ENCODE measurements around the gene RCOR1. TPM values are rescaled to one million over a fixed set of nuclear protein-coding genes. Genes with fewer than 3 reads are reported as not detected.
A peak's percentile ranks its signal among the peaks of the same experiment; 100 is the strongest.

The RCOR1 gene
- total RNA-seq, 2 donors from 2014 or later: 19.5 to 21.3 TPM

GRCh38 chr14:102692334-102692733 is 99.9 kb downstream of the RCOR1 start:
- Mint-ChIP-seq H3K9me3 (no peaks in the 10 kb centered on the region), H3K4me1 (ENCODE audit: low read depth) (peaks cover 27% of the 10 kb centered on the region), H3K36me3 (ENCODE audit: insufficient read depth in 2 of 2) (no peaks in the 10 kb centered on the region), H3K4me3 (no peak overlapping the region), H3K27ac (no peak overlapping the region), H3K27me3 (ENCODE audit: low read depth) (no peaks in the 10 kb centered on the region)
- ATAC-seq (replicated peaks in 1 of 2) (no peak), DNase-seq (no peak)

DNA sequence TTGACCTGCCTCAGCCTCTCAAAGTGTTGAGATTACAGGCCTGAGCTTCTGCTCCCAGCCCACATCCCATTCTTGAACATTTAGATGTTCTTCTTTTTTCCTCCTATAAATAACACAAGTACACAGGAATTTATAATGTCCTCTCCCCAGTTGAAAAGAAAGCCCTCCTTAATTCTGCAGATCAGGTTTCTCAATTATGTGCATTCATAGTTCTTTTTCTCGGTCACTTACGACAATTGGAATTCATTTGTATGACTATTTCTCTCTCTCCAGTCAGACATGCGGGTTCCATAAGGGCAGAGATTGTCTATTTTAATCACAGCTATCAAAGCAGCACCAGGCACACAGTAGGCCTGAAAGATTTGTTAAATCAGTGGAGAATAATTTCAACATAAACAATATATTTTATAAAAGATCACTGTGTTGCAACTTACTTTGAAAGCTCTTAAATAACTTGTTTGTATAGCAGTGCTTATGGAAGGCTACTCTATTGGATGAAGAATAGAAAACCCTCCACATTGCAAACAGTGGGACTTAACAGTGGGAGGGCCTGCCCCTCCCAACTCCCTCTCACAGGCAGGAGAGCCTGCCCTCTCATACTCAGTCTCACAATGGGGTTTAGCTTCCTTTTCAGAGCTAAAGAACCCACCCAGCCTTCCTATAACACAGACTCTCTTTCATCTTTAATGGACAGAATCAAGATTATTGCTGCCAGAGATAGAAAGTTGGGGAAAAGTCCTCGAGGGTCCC is 100.7 kb downstream of the RCOR1 start:
- Mint-ChIP-seq H3K4me3 (no peak overlapping the region), H3K27ac (no peak overlapping the region), H3K36me3 (ENCODE audit: insufficient read depth in 2 of 2) (no peaks in the 10 kb centered on the region), H3K27me3 (ENCODE audit: low read depth) (no peaks in the 10 kb centered on the region), H3K9me3 (no peaks in the 10 kb centered on the region), H3K4me1 (ENCODE audit: low read depth) (peaks cover 32% of the 10 kb centered on the region)
- DNase-seq (no peak), ATAC-seq (replicated peaks in 1 of 2) (no peak)

GRCh38 chr14:102694530-102695166 is 102.2 kb downstream of the RCOR1 start:
- Mint-ChIP-seq H3K4me3 (no peak overlapping the region), H3K36me3 (ENCODE audit: insufficient read depth in 2 of 2) (no peaks in the 10 kb centered on the region), H3K9me3 (no peaks in the 10 kb centered on the region), H3K4me1 (ENCODE audit: low read depth) (peaks cover 32% of the 10 kb centered on the region), H3K27me3 (ENCODE audit: low read depth) (no peaks in the 10 kb centered on the region), H3K27ac (no peak overlapping the region)
- DNase-seq (peak; percentile 63 to 65), ATAC-seq (replicated peaks in 1 of 2) (peak; percentile 54 to 61)

- DNase-seq (no peak), ATAC-seq (replicated peaks in 1 of 2) (no peak)
- no peak overlapping the region for H3K4me3 Mint-ChIP-seq
- H3K27ac Mint-ChIP-seq: no peak overlapping the region
- no peaks in the 10 kb centered on the region for H3K9me3 Mint-ChIP-seq
- H3K36me3 Mint-ChIP-seq (ENCODE audit: insufficient read depth in 2 of 2): no peaks in the 10 kb centered on the region
- H3K27me3 Mint-ChIP-seq (ENCODE audit: low read depth): no peaks in the 10 kb centered on the region
- peaks cover 32% of the 10 kb centered on the region for H3K4me1 Mint-ChIP-seq (ENCODE audit: low read depth)
Measured at GRCh38 chr14:102695167-102695555, 102.7 kb downstream of the RCOR1 start.

DNA sequence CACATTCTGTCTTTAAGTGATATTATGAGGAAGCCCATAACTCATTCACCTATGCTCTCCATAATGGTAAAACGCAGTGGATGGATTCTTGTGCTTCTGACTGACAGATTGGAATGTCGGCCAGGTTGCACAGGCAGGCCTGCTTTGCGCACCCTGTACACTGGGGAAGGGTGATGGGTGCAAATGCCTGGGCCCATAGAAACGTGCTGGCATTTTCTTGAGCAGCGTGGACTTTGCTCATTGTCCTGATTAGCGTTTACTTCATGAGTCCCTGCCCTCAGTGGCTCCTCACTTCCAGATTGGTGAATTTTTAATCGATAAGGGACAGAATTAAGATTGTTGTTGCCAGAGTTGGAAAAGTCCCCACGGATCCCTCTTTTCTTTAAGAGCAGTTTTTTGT is 103.9 kb downstream of the RCOR1 start:
- H3K27me3 Mint-ChIP-seq (ENCODE audit: low read depth): no peaks in the 10 kb centered on the region
- H3K4me3 Mint-ChIP-seq: no peak overlapping the region
- no peaks in the 10 kb centered on the region for H3K9me3 Mint-ChIP-seq
- H3K4me1 Mint-ChIP-seq (ENCODE audit: low read depth): peaks cover 32% of the 10 kb centered on the region
- no peak overlapping the region for H3K27ac Mint-ChIP-seq
- DNase-seq (no peak), ATAC-seq (replicated peaks in 1 of 2) (no peak)
- H3K36me3 Mint-ChIP-seq (ENCODE audit: insufficient read depth in 2 of 2): peaks cover 0 to 4% of the 10 kb centered on the region in 2 donors

- no peak for ATAC-seq (replicated peaks in 1 of 2)
- H3K27me3 Mint-ChIP-seq (ENCODE audit: low read depth): no peaks in the 10 kb centered on the region
- peaks cover 32% of the 10 kb centered on the region for H3K4me1 Mint-ChIP-seq (ENCODE audit: low read depth)
- no peak overlapping the region for H3K4me3 Mint-ChIP-seq
- no peaks in the 10 kb centered on the region for H3K9me3 Mint-ChIP-seq
- no peak for DNase-seq
- no peak overlapping the region for H3K27ac Mint-ChIP-seq
- H3K36me3 Mint-ChIP-seq (ENCODE audit: insufficient read depth in 2 of 2): peaks cover 0 to 9% of the 10 kb centered on the region in 2 donors
Measured at GRCh38 chr14:102696856-102697495, 104.5 kb downstream of the RCOR1 start.

DNA sequence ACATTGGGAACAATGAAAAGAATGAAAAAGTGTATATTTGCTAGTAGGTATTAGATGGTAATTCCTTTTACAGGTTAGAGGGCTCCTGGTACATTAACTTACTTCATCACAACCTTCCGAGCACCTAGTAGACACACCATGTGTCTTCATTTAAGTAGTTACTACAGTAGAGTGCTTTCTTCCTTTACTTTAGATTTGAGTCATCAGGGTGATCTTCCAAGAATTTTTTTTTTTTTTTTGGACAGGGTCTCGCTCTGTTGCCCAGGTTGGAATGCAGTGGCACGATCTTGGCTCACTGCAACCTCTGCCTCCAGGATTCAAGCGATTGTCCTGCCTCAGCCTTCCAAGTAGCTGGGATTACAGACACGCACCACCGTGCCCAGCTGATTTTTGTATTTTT is 105.1 kb downstream of the RCOR1 start:
- Mint-ChIP-seq H3K36me3 (ENCODE audit: insufficient read depth in 2 of 2) (peaks cover 0 to 10% of the 10 kb centered on the region in 2 donors), H3K27ac (no peak overlapping the region), H3K27me3 (ENCODE audit: low read depth) (no peaks in the 10 kb centered on the region), H3K4me3 (no peak overlapping the region), H3K9me3 (no peaks in the 10 kb centered on the region), H3K4me1 (ENCODE audit: low read depth) (peaks cover 32% of the 10 kb centered on the region)
- ATAC-seq (replicated peaks in 1 of 2): no peak
- DNase-seq: no peak

GRCh38 chr14:102699416-102700110 is 107.1 kb downstream of the RCOR1 start:
- H3K9me3 Mint-ChIP-seq: peaks cover 3 to 5% of the 10 kb centered on the region in 2 donors
- peaks cover 5 to 21% of the 10 kb centered on the region in 2 donors for H3K36me3 Mint-ChIP-seq (ENCODE audit: insufficient read depth in 2 of 2)
- ATAC-seq (replicated peaks in 1 of 2): no peak
- H3K27me3 Mint-ChIP-seq (ENCODE audit: low read depth): no peaks in the 10 kb centered on the region
- H3K4me1 Mint-ChIP-seq (ENCODE audit: low read depth): peaks cover 28% of the 10 kb centered on the region
- H3K27ac Mint-ChIP-seq: no peak overlapping the region
- no peak overlapping the region for H3K4me3 Mint-ChIP-seq
- no peak for DNase-seq

GRCh38 chr14:102708494-102708893 is 116.0 kb downstream of the RCOR1 start:
- Mint-ChIP-seq H3K4me3 (no peak overlapping the region), H3K36me3 (ENCODE audit: insufficient read depth in 2 of 2) (peaks cover 4 to 11% of the 10 kb centered on the region in 2 donors), H3K27ac (no peak overlapping the region), H3K9me3 (peaks cover 0 to 3% of the 10 kb centered on the region in 2 donors), H3K4me1 (ENCODE audit: low read depth) (no peaks in the 10 kb centered on the region), H3K27me3 (ENCODE audit: low read depth) (no peaks in the 10 kb centered on the region)
- DNase-seq (no peak), ATAC-seq (replicated peaks in 1 of 2) (no peak)

GRCh38 chr14:102711207-102711606 is 118.8 kb downstream of the RCOR1 start:
- no peak overlapping the region for H3K4me3 Mint-ChIP-seq
- ATAC-seq (replicated peaks in 1 of 2) (no peak), DNase-seq (no peak)
- no peaks in the 10 kb centered on the region for H3K4me1 Mint-ChIP-seq (ENCODE audit: low read depth)
- peaks cover 0 to 11% of the 10 kb centered on the region in 2 donors for H3K36me3 Mint-ChIP-seq (ENCODE audit: insufficient read depth in 2 of 2)
- H3K27ac Mint-ChIP-seq: no peak overlapping the region
- H3K9me3 Mint-ChIP-seq: peaks cover 0 to under 1% of the 10 kb centered on the region in 2 donors
- no peaks in the 10 kb centered on the region for H3K27me3 Mint-ChIP-seq (ENCODE audit: low read depth)

DNA sequence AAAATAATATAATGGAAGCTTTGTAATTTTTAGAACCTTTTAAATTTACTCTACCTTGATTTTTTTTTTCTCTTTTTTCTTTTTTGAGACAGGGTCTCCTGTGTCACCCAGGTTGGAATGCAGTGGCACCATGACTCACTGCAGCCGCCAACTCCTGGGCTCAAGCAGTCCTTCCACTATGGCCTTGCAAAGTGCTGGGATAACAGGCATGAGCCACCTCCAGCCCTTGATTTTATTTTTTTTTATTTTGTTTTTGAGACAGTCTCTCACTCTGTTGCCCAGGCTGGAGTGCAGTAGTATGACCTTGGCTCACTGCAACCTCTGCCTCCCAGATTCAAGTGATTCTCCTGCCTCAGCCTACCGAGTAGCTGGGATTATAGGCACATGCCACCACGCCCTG is 119.5 kb downstream of the RCOR1 start:
- Mint-ChIP-seq H3K27ac (no peak overlapping the region), H3K9me3 (no peaks in the 10 kb centered on the region)

DNA sequence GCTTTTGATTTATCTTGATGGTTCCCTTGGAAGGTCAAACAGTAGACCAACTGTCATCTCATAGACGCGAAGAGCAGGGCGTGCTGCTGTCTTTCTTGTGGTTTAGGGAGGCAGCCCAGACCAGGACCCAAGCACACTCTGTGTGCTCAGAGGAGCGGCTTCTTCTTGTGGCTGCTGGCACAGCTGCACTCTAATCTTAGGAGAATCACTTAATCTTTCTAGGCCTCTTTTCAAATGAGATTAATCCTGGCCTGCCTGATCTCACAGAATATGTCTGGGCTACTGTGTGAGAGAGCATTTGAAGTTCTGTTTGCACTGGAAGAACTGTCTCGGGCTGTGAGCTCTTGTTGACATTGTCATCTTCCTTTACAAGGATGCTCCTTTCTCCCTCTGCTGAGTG is 124.8 kb downstream of the RCOR1 start:
- no peak for ATAC-seq (replicated peaks in 1 of 2)
- no peak for DNase-seq
- H3K9me3 Mint-ChIP-seq: no peaks in the 10 kb centered on the region
- peaks cover 8% of the 10 kb centered on the region for H3K4me1 Mint-ChIP-seq (ENCODE audit: low read depth)
- peaks cover 0 to 28% of the 10 kb centered on the region in 2 donors for H3K36me3 Mint-ChIP-seq (ENCODE audit: insufficient read depth in 2 of 2)
- no peaks in the 10 kb centered on the region for H3K27me3 Mint-ChIP-seq (ENCODE audit: low read depth)
- H3K27ac Mint-ChIP-seq: peak overlapping the region; percentile 38
- no peak overlapping the region for H3K4me3 Mint-ChIP-seq

More for the DNA sequence above, 119.5 kb downstream of the RCOR1 start:
- Mint-ChIP-seq H3K4me1 (ENCODE audit: low read depth) (peaks cover 2% of the 10 kb centered on the region), H3K36me3 (ENCODE audit: insufficient read depth in 2 of 2) (peaks cover 0 to 11% of the 10 kb centered on the region in 2 donors), H3K27me3 (ENCODE audit: low read depth) (no peaks in the 10 kb centered on the region), H3K4me3 (no peak overlapping the region)
- DNase-seq (no peak), ATAC-seq (replicated peaks in 1 of 2) (no peak)

GRCh38 chr14:102722646-102723045 is 130.2 kb downstream of the RCOR1 start:
- Mint-ChIP-seq H3K4me1 (ENCODE audit: low read depth) (no peaks in the 10 kb centered on the region), H3K27me3 (ENCODE audit: low read depth) (no peaks in the 10 kb centered on the region), H3K9me3 (no peaks in the 10 kb centered on the region), H3K27ac (no peak overlapping the region), H3K4me3 (no peak overlapping the region), H3K36me3 (ENCODE audit: insufficient read depth in 2 of 2) (peaks cover 10 to 28% of the 10 kb centered on the region in 2 donors)
- ATAC-seq (replicated peaks in 1 of 2) (no peak), DNase-seq (no peak)

Data from activated T-cell treated with anti-CD3 and anti-CD28 coated beads, Interleukin-2, amount 50 U/mL, for 72 hours (primary cell).